ENCODE data around the gene TRIM74.

DNA sequence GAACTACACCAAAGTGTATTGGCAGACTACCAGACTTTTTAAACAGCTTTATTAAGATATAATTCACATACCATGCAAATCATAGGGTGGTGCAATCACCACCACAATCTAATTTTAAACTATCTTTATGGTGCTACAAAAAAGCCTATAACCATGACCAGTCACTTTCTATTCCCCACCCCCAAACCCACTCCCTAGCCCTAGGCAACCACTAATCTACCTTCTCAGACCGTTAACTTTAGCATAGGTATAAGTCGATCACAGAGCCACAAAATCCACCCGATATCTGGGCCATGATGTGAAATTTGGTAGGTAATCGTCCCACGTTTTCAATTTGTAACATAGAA lies 44.9 kb downstream of the TRIM74 start:
- TF ChIP-seq, protein P1, sequence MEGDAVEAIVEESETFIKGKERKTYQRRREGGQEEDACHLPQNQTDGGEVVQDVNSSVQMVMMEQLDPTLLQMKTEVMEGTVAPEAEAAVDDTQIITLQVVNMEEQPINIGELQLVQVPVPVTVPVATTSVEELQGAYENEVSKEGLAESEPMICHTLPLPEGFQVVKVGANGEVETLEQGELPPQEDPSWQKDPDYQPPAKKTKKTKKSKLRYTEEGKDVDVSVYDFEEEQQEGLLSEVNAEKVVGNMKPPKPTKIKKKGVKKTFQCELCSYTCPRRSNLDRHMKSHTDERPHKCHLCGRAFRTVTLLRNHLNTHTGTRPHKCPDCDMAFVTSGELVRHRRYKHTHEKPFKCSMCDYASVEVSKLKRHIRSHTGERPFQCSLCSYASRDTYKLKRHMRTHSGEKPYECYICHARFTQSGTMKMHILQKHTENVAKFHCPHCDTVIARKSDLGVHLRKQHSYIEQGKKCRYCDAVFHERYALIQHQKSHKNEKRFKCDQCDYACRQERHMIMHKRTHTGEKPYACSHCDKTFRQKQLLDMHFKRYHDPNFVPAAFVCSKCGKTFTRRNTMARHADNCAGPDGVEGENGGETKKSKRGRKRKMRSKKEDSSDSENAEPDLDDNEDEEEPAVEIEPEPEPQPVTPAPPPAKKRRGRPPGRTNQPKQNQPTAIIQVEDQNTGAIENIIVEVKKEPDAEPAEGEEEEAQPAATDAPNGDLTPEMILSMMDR (IDR thresholded peaks at IDR 0.05): no peak
- no peak for TF ChIP-seq POLR2A (IDR thresholded peaks at IDR 0.05)

Data from stomach (tissue), 4 donors.